Midbrain (tissue), 1 donor: Measurements from ENCODE around the gene GPR52.
"Not testable (repeated sequence)": the region's sequence is repeated elsewhere in the genome, so short reads cannot be mapped to it uniquely, and the experiment has no call there.

ENCODE experiments used
- DNase-seq: peaks from one replicate; lab custom pipeline; 2025; lab: John Stamatoyannopoulos, UW

The GPR52 gene

GRCh38 chr1:174447866-174448530 lies at the start of gene GPR52:
TSS of gene GPR52 (plus strand) at chr1:174447964. CDS start at chr1:174448112, 148 bp downstream.
- DNase-seq: no peak

DNA sequence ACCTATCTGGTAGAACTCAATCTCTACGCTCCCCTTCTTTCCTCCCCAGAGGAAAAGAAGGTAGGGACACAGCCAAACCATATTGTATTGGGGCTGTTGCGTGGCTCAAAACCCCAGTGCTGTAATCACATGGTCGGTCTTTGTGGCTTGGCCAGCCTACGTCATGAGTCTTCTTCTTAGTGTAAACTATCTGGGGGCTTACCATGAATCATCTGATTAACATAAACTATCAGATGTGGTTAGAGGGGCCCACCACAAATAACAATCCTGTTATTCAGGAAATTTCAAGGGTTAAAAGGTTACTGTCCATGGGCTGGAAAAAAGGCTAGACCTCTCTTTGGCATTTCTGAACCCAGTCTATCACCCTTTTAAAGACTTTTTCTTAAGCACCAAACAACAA lies 49.5 kb upstream of the GPR52 start:
- no peak for DNase-seq

GRCh38 chr1:174399211-174399610 lies 48.6 kb upstream of the GPR52 start:
- no peak for DNase-seq

DNA sequence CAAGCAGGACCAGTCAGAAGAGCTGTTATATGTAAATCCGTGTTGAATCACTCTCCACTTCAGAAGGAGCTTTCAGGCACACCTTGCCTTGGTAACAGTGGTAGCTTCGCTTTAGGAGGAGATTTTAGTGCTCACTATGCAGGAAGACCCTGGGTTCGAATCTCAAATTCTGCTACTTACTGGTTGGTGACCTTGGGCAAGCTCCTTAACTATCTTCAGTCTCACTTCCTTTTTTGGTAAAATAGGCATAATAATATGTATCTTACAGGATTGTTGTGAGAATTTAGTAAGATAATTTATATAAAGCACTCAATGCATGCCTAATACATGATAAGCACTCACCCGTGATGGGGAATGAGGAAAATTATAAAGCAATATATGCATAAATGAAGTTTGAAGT lies 46.7 kb upstream of the GPR52 start:
- DNase-seq: no peak

GRCh38 chr1:174405219-174405618 lies 42.5 kb upstream of the GPR52 start:
- DNase-seq: no peak

GRCh38 chr1:174406421-174406820 lies 41.3 kb upstream of the GPR52 start:
- DNase-seq: no peak

- no peak for DNase-seq
Measured at GRCh38 chr1:174407665-174408064, 40.1 kb upstream of the GPR52 start.

- DNase-seq: no peak
Measured at GRCh38 chr1:174408146-174408545, 39.6 kb upstream of the GPR52 start.

GRCh38 chr1:174409801-174410200 lies 38.0 kb upstream of the GPR52 start:
- not testable (repeated sequence) for DNase-seq

DNA sequence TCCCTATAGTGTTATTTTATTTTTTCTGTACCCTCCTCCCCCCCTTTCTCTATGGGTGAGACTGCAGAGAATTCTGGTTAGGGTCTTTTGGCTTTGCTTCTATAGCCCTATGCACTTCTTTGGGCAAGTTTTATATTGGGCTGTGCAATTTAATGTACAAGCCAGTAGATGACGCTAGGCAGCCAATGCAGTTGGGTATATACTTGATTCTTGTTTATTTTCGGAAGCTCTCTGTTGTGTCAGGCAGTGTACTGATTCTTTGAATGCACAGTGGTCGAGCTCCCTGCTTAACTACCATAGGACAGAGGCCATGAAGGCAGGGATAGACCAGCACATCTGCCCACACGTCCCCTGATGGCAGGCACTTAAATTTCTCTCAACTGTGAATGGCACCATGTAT lies 34.1 kb upstream of the GPR52 start:
- peak; percentile 10 for DNase-seq

GRCh38 chr1:174414203-174414602 lies 33.6 kb upstream of the GPR52 start:
- no peak for DNase-seq

DNA sequence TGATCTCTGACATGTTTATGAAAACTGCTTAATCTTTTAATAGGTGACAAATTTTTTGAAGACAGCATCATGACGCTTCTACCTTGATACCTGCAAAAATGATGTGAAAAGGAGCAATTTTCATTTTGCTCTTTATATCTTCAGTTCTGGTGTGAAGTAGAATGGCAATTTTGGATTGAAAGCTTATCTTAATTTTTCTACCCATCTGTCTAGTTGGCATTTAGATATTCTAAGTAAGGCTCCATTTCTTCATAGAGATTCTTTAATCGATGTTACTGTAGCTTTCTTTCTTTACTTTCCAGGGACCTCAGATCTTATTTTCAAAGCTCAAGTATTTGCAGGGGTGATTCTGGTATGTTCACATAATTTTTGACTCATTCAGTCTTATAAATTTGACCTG lies 32.3 kb upstream of the GPR52 start:
- no peak for DNase-seq

DNA sequence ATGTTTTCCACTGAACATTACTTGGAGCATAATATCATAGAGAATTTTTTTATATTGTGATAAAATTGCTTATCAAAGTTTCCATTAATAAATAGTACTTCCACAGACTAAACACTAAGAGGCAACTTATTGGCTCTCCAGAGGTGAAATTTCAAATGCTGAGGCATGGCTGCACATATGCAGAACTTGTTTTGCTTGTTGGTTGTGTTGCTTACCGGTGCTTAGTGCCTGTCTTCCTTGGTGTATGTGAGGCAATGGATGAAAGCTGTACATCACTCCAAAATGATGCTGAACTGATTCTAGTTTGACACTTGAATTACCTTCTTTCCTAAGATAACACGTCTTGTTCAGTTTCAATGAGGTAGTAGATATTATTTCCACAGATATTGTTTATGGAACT lies 29.8 kb upstream of the GPR52 start:
- no peak for DNase-seq

GRCh38 chr1:174425121-174425520 lies 22.6 kb upstream of the GPR52 start:
- DNase-seq: no peak

DNA sequence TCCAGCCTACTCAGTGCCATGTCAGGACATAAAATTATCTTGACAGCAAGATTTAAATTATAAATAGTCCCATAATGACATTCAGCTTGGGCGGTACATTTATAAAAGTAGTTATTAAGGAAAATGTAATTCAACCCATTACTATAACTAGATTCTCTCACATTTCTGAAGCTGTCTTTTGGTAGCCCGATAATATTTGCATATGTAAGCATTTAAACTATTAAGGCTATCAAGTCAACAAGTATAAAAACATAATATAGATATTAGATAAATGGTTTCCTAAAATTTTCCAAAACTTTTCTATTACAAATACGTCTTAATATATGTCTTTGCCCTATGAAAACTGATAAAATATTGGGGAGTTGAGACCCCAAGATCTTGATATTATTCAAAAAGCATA lies 21.6 kb upstream of the GPR52 start:
- DNase-seq: no peak

DNA sequence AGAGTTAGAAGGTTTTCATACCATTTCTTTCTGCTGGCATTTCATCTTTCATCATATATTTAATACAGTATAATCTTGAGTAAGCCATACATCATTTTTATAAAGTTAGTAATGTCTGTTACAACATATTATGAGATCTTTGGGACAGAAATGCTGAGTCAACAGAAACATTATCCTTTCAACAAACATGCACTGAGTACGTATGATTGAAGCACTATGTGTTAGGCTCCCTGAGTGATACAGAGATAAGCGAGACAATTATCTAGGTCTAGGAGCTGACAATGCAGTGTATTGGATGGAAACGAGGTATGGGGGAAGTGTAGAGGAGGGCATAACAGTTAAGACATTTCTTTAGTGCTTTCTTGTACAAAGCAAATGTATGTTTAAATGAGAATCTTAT lies 19.7 kb upstream of the GPR52 start:
- DNase-seq: no peak

DNA sequence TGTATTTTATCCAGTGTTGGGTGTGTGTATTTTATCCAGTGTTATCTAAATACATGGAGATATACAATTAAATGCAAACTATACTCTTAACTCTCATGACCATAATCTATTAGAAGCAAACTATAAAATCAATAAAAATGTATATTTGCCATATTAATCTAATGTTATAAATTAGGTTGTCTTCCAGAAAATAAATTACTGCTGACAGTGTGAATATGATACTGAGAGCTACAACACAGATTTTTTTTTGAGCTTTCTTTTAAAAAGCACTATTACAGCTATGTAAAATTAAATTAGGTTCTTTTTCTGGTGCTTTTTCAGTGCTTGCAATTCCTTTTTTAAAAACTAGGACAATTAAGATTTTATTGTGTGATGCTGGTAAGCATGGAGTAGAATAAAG lies 19.0 kb upstream of the GPR52 start:
- no peak for DNase-seq

DNA sequence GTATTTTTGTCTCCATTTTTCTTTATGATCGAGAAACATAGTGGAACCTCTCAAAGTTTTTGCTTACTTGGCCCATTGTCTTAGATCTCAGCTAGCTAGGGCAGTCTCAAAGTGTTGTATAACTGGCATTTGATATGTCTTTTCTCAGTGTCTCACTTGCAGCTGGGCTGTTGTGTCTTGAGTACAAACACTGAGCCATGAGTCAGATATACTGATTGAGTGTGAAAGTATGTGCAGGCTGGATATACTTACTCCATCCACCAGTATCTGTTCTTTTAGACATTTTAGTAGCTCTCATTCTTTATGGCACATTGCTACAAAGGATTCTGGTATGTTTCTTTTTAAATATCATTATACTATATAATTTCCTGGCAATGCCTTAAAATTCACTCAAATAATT lies 14.3 kb upstream of the GPR52 start:
- no peak for DNase-seq

DNA sequence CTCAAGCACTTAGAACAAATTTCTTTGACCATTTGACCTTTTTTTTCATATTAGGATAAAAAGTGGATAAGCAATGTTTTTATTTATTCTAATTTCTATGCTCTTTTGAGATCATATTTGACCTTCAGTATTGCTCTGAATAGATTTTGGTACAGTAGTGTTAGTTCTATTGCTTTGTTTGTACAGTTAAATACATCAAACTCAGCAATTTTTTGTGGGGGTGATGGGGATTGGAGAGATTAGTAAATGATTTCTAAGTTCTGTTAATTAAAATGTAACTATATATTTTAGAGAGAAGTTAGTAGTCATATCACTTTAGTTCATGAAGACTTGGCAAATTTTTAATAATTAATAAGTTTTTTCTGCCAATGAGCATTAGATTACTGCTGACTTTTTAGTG lies 2.4 kb upstream of the GPR52 start:
- no peak for DNase-seq

- DNase-seq: no peak
Measured at GRCh38 chr1:174445817-174446216, 1.9 kb upstream of the GPR52 start.

- no peak for DNase-seq
Measured at GRCh38 chr1:174448531-174448883, 743 bp downstream of the GPR52 start.

DNA sequence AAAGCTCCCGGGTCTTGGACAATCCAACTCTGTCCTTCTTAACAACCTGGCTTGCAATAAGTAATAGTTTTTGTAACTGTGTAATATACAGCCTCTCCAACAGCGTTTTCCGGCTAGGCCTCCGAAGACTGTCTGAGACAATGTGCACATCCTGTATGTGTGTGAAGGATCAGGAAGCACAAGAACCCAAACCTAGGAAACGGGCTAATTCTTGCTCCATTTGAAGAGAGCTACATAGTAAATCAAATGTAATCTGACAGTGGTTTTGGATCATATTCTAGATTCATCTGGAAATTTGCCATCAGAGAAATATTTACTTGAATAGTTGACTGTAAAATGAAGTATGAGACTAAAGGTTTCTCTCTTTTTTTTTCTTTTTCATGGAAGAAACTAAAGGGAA lies 1.2 kb downstream of the GPR52 start:
- no peak for DNase-seq

- DNase-seq: no peak
Measured at GRCh38 chr1:174451408-174451807, 3.6 kb downstream of the GPR52 start.

DNA sequence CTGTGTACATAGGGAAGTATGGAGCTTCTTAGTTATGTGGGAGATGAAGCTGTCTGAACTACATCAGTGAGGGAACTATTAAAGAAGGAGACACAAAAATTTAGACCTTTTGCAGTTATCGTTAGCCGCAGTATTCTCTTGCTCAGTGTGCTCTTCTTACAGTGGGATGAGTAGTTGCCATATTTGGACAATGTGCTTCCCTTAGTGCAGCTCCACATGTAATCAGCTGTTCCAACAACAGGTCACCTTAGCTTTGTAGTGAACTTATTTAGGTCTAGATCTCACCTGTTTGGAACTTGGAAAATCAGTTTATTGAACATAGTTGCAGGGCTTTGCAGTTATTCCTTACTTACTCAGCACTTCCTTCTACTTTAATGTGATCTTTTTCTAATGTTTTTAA lies 18.1 kb downstream of the GPR52 start:
- no peak for DNase-seq

- no peak for DNase-seq
Measured at GRCh38 chr1:174466607-174467006, 18.8 kb downstream of the GPR52 start.
